Fibroblast of skin of scalp (primary cell): ENCODE data around the gene ALDOB. TPM values are rescaled to one million over a fixed set of nuclear protein-coding genes. Genes with fewer than 3 reads are reported as not detected.

Source experiments
- DNase-seq: peaks from one replicate; pipeline ENCODE4 v3.0.0-alpha.2; 2013
- polyA plus RNA-seq, 2 experiments: library from polyadenylated mRNA; unstranded; fragments of 120-200 nt; gene quantifications; one replicate each; pipeline ENCODE4 v1.2.1, GENCODE V29; 2013; ENCODE audit not compliant: insufficient read length in 2 of 2

ALDOB gene
- polyA plus RNA-seq (2013, experiment 1 of 2; ENCODE audit: insufficient read length): 0.10 TPM
- polyA plus RNA-seq (2013, experiment 2 of 2; ENCODE audit: insufficient read length): 3.1 TPM

DNA sequence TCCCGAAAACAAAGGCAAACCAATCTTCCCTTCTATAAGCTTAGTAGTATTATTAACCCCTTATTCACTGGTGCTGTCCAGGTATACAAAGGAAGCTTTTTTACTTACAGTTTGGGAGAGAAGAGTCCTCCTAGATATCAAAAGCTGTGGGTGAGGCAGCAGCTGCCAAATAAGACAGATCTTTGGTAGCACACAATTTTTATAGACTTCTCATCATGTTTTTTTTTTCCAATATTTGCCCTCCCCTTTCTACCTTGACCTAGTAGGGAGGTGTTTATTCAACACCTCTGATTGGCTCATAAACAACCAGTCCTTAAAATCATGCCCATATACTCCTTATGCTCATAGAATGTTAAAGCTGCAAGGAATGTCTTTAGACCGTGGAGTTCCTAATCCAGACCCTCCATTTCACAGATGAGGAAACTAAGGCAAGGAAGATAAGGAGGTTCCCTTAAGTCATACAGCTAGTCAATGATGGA is at the start of gene ALDOB:
ALDOB (minus strand) TSS at position 174 of the 479 bp plus-strand sequence. CDS start 4,887 bp downstream, outside the sequence.
- no peak for DNase-seq

DNA sequence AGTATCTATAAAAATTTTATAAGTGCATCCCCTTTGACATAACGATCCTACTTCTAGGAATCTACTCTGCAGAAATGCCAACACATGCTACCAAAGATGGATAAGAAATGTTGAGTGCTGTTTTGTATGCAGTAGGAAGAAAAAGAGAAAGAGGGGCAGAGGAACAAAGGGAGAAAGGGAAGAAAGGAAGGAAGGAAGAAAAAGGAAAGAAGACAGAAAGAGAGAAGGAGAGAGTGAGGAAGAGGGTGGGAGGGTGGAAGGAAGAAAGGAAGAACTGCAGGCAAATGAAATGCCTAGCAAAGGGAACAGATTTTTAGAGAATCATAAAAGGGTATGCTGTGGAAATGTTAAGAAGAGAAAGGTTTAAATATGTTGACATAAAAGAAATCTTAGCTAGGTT is 48.5 kb upstream of the ALDOB start:
- no peak for DNase-seq

DNA sequence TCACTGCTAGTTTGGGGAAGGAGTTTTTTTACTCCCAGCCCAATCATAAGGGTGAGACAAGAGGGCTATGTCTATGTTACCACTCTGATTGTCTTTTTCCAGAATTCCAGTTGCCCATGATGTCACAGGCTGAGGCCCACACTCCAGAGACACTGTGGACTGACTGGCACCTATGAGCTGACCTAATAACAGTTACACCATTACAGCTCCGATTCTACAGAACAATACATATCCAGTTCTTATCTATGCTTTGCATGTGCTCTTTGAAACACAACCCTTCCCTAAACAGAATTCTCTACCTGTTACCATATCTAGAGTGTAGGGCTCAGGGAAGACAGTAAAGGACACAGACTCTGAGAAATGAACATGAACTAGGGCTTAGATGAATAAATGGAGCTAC is 45.7 kb upstream of the ALDOB start:
- DNase-seq: no peak

DNA sequence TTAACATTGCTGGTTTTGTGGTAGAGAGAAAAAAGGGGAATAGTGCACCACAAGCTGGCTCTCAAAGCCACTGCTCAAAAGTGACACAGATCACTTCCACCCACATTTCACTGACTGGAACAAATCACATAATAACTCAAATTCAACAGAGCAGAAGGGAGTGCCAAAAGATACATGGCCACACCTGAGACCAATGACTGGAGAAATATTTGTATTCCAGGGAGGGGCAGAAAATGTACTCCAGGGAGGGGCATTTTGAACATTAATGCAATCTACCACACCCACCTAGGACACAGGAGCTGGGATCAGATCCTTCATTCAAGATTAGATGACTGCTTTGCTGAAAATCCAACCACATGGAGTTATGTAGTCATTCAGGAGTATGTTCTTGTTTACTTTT is 44.8 kb upstream of the ALDOB start:
- DNase-seq: no peak

DNA sequence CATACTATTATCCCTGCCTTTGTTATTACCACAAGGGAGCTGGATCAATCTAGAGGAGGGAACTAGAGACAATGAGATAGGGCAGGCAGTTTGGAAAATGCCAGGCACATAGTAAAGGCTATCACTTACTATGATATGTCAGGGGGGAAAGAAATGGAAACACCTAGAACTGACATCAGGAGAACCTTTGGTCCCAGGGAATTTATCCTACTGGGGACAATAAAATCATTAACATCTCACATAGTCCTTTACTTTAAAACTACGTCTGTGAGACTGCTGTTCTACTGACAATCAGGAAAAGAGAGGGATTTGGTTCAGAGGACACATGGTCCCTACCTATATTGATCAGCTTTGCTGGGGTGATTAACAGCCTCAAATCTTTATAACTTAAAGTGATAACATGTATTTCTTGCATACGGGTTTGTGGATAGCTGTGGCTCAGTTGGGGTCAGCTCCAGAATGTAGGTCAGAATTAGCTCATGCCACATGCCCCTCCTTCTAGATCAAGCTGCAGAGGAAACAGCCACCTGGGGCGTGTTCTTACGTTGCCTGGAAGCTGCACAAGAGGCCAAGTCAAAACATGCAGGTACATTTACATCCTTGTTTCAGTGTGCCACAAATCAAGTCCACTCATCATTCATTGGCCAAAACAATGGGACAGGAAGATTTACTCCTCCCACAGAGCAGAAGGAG is 43.9 kb upstream of the ALDOB start:
- DNase-seq: no peak

DNA sequence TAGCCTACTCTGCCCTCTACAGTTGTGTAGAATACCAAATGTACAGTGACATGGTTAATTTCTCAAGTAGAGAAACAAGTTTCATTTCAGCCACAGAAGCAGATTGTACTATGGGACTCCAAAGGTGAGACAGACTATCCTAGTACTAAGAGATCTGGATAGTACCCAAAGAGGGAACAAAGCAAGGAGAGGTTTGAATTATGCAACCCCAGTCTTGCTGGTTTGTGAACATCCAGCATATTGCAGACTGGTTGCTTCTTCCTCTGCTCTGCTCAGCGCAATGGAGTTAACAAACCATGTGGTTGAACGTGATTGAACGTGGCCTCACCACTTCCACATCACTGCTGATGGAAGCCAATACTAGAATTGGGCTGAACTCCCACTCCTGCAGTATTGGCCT is 43.3 kb upstream of the ALDOB start:
- no peak for DNase-seq

DNA sequence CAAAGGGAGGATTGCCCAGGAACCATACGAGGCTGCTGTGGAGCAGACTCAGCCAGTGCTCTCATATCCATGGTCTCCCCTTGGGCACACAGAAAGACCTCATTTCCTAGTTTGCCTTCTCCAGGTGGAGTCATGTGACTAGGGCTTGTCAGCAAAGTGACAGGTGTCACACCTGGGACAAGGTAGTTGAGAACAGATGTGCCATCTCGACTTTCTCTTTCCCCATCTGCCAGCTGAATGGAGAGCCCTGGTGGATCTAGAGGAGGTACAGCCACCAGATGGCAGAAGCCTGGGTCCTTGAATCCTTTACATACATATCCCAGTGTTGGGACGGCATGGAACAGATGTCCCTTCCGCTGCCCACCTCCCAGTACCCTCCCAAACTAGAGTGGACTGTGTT is 42.9 kb upstream of the ALDOB start:
- DNase-seq: no peak

DNA sequence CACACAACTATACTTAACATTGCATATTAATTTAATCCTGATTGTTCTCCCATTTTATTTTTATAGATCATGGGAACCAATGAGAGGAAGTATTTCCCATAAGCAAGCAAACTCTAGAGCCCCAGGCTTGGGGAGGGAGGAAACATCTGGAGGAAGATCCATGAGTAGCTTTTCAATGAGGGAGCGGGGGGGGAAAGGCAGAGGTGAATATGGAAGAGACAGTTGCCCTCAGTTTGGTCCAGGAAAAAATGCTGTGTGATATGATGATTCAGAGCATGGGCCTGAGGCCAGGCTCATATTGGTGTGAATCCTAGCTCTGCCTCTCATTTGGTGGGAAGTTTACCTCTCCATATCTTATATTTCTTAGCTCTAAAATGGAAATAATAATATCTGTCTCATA is 42.2 kb upstream of the ALDOB start:
- peak; percentile 51 for DNase-seq

DNA sequence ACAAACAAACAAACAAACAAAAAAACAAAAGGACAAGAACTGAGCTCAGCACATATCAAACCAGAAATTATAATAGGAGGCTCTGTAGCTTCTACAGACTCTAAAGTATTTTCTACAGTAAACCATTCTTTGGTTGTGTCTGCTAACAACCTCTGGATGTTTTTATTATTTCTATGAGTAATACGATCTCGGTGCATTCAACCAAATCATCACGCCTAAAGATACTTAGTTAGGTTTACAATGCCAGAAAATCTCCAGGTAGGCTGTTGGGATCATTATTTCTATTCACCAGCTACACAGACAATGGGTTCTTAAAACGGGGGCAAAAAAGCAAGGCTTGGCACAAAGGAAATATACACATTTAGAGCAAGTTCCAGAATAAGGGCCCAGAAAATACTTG is 41.6 kb upstream of the ALDOB start:
- no peak for DNase-seq

DNA sequence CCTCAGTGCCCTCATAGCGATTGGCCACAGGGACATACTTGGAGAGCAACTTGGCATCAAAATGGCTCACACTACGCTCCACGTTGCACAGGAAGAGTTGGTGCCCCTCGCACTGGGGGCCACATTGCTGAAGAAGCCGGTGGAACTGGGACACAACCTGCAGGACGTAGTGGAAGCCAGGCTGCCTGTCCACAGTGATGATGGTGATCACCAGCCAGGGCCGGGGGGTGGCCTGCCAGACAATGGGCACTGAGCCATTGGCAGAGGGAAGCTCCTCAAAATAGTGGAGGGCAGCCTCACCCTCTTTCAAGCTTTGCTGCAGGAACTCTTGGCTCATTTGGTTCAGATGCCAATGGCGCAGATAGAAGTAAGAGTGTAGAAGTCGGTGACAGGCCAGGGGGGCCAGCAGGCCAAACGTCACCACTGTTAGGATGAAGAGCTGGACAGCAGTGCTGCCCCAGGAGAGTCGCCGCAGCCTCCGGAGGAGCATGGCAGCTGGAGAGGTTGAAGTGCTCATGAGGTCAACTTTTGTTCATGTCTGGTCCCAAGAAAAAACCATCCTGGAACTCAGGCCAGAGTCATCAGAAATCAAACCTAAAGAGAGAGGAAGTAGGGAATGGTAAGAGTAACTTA is 41.1 kb upstream of the ALDOB start:
- no peak for DNase-seq

DNA sequence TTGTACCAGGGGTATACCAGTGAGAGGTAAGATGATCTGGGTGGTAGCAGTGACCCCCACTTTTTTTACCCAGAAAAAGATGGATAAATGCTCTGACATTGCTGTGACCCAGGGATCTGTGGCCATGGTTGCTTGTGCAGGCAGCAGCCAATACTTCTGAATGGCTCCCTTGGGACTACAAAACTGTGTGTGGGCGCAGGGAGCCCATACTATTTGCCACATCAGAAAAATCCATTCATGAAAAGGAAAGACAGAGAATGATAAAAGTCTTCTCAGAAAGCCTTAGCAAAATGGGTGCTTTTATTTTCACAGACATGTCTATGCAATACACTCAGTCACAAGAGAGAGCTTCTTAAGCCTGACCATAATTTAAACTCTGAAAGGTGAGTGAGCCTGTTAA is 37.3 kb upstream of the ALDOB start:
- no peak for DNase-seq

DNA sequence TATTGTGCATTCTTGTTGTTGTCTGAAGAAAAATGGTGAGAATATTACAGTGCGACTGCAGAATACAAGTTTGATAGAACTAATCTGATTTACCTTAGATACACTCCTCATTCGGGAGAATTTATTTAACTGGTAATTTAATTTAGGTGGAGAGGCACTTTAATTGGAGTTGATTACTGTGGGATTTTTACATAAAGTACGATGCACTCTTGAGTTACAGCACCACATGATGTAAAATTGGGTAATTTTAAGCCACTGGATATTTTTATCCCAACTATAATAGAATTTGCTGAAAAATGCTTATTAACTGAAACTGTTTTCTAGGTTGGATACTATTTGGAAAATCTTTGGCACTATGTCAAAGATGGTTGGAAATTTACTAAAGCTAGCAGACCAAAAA is 35.4 kb upstream of the ALDOB start:
- no peak for DNase-seq

DNA sequence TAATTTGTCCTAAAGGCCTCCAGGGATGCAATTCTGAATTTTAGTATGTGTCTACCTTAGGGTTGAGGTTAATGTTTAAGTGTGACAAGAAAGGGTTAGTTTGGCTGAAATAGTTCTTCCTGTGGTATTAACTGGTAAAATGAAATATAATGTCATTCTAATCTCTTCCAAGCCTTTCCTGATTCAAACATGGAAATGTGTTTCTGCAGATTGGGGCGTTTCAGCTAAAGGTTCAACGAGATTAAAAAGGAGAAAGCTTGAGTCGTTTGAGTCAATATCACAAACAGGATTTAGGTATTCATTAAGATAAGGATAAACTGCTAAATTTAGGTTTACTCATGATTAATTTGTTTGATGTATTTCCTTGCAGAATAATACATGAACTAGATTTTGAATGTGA is 34.4 kb upstream of the ALDOB start:
- DNase-seq: no peak

DNA sequence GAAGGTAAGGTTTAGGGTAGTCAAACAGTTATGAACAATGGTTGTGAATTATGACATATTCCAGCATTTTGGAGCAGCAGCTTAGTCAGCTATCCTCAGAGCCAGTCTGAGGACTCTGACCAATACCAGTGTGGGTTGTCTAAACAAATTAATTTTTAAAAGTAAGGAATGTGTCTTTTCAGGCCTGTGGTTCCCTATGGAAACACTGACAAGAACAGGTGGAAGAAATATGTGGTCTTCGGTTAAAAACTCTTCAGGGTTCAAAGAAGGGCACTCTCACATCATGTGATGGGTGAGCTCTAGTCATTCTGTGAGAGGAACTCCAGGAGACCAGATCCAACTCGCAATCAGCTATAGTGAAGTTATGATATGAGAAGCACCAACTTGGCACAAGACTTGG is 33.5 kb upstream of the ALDOB start:
- DNase-seq: no peak

DNA sequence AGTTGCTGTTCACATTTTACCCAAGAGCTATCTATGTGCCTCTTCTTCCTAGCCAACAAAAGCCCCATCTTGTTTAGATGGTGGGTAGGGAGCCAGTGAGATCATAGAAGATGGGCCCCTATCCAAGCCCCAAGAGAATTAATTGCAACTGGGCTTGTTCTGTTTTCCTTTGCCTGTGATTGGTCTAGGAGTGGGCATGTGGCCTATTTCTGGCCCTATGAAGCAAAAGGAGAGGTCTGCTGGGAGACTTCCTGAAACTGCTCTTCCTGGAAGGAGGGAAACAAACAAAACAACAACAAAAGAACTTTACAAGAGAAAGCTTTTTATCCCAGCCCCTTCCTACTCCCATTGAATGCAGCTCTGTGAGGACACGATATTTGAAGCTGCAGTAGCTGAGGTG is 32.5 kb upstream of the ALDOB start:
- no peak for DNase-seq

DNA sequence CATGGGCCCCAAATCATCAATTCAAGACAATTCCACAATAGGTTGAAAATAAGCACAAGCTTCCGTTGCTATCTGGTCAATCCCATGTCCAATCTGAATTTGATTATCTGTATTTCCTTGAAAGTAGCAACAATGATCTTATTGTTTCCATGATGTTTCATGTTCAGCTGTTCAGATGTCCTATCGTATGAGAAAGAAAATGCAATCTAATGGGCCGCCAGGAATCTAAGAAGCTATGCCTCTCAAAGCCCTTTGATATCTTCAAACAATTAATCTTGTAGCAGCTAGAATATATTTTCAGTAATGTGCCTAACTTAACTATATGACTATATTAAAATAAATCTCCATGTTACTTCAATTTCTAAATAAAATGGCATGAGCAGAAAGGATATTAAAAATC is 32.1 kb upstream of the ALDOB start:
- no peak for DNase-seq

DNA sequence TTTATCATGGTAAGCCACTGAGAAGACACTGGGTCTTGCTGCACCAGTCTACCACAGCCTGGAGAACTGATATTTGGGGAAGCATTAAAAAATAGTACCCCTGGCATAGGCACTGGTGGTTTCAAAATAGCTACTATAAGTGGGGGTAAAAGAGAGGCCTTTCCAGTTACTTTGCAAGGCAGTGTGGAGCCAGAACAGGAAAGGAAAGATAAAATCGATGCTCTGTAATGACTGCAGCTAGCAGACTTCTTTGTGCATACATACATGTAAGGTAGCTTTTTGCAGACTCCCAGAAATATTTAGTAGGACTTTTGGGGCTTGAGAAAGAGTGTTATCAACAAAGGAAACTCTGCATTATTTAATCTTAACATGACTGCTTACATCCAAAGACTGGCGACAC is 31.3 kb upstream of the ALDOB start:
- DNase-seq: no peak

DNA sequence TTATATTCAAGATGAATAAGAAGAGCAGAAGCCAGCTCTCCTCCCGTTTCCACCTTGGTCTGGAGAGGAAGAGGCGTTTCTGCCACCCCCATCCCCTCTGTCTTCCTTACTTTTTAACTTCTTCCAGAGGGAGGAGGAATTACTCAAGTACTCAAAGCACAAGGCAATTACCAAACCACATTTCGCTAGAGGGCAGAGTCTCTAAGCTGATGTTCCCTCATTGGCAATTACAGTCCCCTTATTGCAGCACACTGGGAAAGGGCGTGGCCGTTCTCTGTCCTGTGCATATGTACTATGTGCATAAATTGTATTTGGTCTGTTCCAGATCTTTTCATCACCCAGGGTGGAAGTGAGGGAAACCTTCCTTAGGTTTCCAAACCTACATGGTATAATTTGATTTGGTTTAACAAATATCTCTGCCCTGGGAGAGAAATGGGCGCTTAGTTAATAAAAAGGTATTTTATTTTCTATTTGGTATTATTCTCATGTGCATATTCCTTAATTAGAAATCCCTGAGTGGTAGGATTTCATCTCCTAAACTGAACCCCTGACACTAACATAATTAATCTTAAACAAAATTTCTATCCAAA is 29.8 kb upstream of the ALDOB start:
- peak; percentile 84 for DNase-seq

DNA sequence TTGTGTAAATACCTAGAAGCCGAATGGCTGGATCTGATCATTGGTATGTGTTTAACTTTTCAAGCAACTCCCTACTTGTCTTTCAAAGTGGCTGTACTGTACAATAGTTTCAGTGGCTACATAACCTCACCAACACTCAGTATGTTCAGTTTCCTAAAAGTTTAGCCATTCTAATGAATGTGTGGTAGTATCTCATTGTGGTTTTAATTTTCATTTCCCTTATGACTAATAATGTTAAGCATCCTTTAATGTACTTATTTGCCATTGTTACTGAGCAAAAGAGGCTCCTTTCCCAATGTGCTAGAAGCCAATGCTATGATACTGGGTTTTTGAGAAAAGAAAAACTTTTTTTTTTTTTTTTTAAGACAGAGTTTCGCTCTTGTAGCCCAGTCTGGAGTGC is 27.8 kb upstream of the ALDOB start:
- DNase-seq: peak; percentile 57

DNA sequence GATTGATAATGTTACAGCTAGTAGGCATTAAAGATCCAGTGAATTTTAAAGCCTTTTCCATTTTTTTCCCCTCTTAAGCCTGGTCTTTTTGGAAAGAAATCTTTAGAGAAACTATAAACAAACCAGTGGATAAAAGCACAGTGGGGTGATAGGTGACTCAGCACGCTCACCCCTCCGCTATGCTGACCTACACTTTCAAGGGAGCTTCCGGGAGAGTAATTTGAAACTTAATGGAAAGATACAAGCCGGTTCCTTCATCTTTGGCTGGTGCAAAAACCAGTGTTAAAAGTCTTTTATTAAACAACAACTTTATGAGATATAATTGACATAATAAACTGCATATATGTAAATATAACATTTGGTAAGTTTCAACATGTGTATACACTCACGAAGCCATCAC is 27.0 kb upstream of the ALDOB start:
- DNase-seq: peak; percentile 48

DNA sequence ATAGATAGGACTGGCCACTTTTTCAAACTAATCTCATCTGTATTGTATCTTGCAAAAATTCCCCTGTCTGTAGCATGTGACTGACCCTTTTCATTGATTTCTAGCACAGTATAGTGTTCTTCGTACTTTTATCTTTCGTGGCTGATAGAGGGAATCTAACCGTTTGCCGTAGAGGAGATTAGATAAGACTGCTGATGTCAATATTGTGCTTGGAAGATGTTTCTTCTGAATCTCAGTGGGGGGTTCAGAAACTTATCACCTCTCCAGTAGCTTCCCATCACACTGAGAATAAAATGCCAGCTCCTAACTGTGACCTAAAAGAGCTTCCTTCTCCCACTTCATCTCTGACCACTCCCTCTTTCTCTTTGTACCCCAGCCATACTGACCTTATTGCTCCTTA is 25.4 kb upstream of the ALDOB start:
- DNase-seq: no peak

DNA sequence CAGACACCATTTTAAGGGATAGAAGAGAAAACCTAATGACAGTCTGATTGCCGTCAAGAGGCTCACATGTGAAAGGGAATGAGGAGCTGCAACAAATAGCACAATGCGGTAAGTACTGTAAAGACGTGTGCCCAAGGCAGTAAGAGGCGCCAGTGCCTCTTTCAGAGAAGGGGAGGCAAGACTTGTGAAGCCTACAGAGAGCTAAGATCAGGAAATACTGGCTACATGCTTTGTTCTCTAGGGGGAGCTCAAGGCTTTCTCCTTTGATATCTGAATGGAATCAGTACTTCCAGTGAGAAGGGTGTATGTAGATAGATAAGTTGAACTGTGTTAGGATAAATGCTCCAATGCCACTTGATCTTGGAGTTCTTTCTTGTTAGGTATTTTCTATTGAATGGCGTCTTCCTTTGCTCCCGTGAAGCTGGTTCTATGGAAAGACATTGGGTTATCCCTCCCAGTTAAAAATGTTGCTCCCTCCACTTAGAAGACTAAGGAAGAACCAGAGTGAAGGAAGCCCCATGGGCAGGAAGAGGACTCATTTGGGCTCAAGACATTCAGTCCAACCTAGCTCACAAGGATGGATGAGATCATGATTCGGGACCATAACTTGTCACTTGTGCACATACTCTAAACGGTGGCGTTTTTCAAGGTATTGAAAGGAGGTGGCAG is 23.5 kb upstream of the ALDOB start:
- peak; percentile 81 for DNase-seq

DNA sequence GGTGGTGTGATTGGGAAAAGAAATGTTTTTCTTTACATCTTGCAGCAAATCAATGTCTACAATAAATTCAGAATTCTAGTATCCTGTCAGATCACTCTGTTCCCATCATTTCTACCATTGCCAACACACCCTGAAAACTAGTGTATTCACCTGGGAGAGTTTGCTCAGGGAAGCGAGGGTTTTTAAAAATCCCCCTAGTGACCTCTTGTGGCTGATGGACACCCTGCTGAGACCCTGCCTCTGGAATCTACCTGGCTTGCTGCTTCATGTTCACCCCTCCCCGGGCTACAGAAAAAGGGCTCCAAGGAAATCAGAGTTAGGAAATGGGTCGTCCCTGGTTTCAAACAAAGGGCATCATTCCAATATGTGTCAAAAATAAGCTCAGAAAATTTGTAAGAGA is 21.4 kb upstream of the ALDOB start:
- no peak for DNase-seq
